ENCODE measurements around the gene AFF1. TPM values are rescaled to one million over a fixed set of nuclear protein-coding genes. Genes with fewer than 3 reads are reported as not detected.

The AFF1 gene
- total and polyA plus RNA-seq, 2 of the 4 experiments (the other 2 are of a cell fraction): 7.0 to 9.6 TPM

DNA sequence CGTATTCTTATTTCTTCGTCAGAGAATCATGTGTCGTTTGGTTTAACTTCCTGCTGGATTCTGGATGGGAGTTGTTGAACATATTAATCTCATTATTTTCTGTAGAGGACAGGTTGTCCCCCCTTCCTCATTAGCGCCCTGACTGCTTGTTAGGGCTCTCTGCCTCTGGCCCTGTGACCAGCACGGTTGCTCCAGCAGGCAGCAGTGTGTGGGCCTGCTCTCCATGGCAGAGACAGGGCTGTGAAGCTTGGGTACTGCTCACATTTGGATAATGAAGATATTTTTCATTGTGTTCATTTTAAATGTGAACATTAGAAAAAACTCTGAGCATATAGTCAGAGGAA lies 182.9 kb downstream of the AFF1 start:
- ATAC-seq (ENCODE audit: low read depth) (no peak), DNase-seq (no peak)
- Histone ChIP-seq H3K27me3 (ENCODE audit: control insufficient read depth, insufficient read depth, low read length) (no peaks in the 10 kb centered on the region), H3K9me1 (ENCODE audit: insufficient read depth, low read length) (peaks cover 18% of the 10 kb centered on the region), H4K5ac (ENCODE audit: low read depth, low read length) (peak overlapping the region; percentile 62; the same call in 1 of the 2 replicates), H3K79me1 (ENCODE audit: low read depth in 1 of 2, low read length in 2 of 2) (peaks cover 39 to 47% of the 10 kb centered on the region in 2 experiments), H3K36me3 (ENCODE audit: control insufficient read depth, insufficient read depth, low read length) (peaks cover 19% of the 10 kb centered on the region), H2BK120ac (ENCODE audit: low read depth, low read length) (no peak overlapping the region), H4K91ac (ENCODE audit: insufficient read depth, low read depth, low read length) (no peak overlapping the region), H2AK9ac (replicated peaks; ENCODE audit: low read depth, low read length, poor library complexity) (no peak overlapping the region), H4K8ac (ENCODE audit: low read depth in 2 of 2, low read length in 2 of 2) (no peak overlapping the region), H2BK15ac (ENCODE audit: low read depth, low read length) (no peak overlapping the region), H2AK5ac (ENCODE audit: low read depth, low read length) (no peak overlapping the region), H3K14ac (replicated peaks; ENCODE audit: low read depth, low read length) (no peak overlapping the region), H4K20me1 (ENCODE audit: insufficient read depth, low read length) (no peaks in the 10 kb centered on the region), H2BK5ac (ENCODE audit: low read depth, low read length, poor library complexity, severe bottlenecking) (peak overlapping the region; percentile 25), H3K27ac (ENCODE audit: insufficient read depth, low read length) (peak overlapping the region; percentile 67; the same call in 1 of the 2 replicates), H3K4me3 (ENCODE audit: insufficient read depth, low read depth, low read length) (no peak overlapping the region), H3K4ac (ENCODE audit: low read depth, low read length) (no peak overlapping the region), H3K9ac (ENCODE audit: low read depth, low read length) (no peak overlapping the region), H3K18ac (ENCODE audit: low read depth, low read length) (no peak overlapping the region), H3K56ac (ENCODE audit: extremely low read depth, insufficient read depth, low read length) (no peak overlapping the region), H3K23ac (ENCODE audit: low read depth, low read length) (no peak overlapping the region), H3K4me1 (ENCODE audit: control insufficient read depth, insufficient read depth, low read length) (peaks cover 28% of the 10 kb centered on the region), H3K9me3 (ENCODE audit: control insufficient read depth, insufficient read depth, low read length) (no peaks in the 10 kb centered on the region), H2BK20ac (ENCODE audit: low read depth, low read length) (no peak overlapping the region), H3K4me2 (ENCODE audit: low read depth, low read length) (no peak overlapping the region), H2AFZ (replicated peaks; ENCODE audit: low read length, poor library complexity) (no peak overlapping the region)
- no CpG with 5 or more reads among the region's 5 CpGs for WGBS, 2 experiments (ENCODE audit: extremely low coverage in 2 of 2, insufficient read length in 1 of 2)
- dilution Hi-C loops (cut with HindIII; ENCODE audit: low sequenced_read_pairs, unreplicated experiment) (no loop called here), in situ Hi-C loops (cut with MboI; ENCODE audit: low sequenced_read_pairs) (loop anchor here (25.0 kb wide), 1 partner anchor 630 kb away; no protein-coding TSS in a partner anchor), intact Hi-C loops (cut with micrococcal nuclease) (loop anchor here (5.0 kb wide), 1 partner anchor 175 kb away; no protein-coding TSS in a partner anchor)
- POLR2A ChIA-PET (ENCODE audit: unreplicated experiment): no interaction called here
- TF ChIP-seq, protein P1, sequence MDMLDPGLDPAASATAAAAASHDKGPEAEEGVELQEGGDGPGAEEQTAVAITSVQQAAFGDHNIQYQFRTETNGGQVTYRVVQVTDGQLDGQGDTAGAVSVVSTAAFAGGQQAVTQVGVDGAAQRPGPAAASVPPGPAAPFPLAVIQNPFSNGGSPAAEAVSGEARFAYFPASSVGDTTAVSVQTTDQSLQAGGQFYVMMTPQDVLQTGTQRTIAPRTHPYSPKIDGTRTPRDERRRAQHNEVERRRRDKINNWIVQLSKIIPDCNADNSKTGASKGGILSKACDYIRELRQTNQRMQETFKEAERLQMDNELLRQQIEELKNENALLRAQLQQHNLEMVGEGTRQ (IDR thresholded peaks at IDR 0.05; ENCODE audit: low read depth, low read length): no peak
- TF ChIP-seq RAD21 (IDR thresholded peaks at IDR 0.05; ENCODE audit: low read length) (no peak), MAFK (IDR thresholded peaks at IDR 0.05; ENCODE audit: low read depth, low read length) (no peak), MAZ (IDR thresholded peaks at IDR 0.05; ENCODE audit: borderline replicate concordance, low read depth, low read length) (no peak), NFE2L2 (IDR thresholded peaks at IDR 0.05; ENCODE audit: low read depth, low read length) (no peak), POLR2A (IDR thresholded peaks at IDR 0.05; ENCODE audit: low read depth, low read length) (no peak), BHLHE40 (IDR thresholded peaks at IDR 0.05; ENCODE audit: low read depth, low read length) (no peak), SMC3 (IDR thresholded peaks at IDR 0.05; ENCODE audit: low read depth, low read length) (no peak), CHD1 (IDR thresholded peaks at IDR 0.05; ENCODE audit: low read depth, low read length) (no peak), CEBPB (IDR thresholded peaks at IDR 0.05; ENCODE audit: low read depth, low read length) (no peak)
- TF ChIP-seq, protein P2, sequence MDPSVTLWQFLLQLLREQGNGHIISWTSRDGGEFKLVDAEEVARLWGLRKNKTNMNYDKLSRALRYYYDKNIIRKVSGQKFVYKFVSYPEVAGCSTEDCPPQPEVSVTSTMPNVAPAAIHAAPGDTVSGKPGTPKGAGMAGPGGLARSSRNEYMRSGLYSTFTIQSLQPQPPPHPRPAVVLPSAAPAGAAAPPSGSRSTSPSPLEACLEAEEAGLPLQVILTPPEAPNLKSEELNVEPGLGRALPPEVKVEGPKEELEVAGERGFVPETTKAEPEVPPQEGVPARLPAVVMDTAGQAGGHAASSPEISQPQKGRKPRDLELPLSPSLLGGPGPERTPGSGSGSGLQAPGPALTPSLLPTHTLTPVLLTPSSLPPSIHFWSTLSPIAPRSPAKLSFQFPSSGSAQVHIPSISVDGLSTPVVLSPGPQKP (IDR thresholded peaks at IDR 0.05; ENCODE audit: borderline replicate concordance, low read depth, low read length): no peak
- TF ChIP-seq, protein P3, sequence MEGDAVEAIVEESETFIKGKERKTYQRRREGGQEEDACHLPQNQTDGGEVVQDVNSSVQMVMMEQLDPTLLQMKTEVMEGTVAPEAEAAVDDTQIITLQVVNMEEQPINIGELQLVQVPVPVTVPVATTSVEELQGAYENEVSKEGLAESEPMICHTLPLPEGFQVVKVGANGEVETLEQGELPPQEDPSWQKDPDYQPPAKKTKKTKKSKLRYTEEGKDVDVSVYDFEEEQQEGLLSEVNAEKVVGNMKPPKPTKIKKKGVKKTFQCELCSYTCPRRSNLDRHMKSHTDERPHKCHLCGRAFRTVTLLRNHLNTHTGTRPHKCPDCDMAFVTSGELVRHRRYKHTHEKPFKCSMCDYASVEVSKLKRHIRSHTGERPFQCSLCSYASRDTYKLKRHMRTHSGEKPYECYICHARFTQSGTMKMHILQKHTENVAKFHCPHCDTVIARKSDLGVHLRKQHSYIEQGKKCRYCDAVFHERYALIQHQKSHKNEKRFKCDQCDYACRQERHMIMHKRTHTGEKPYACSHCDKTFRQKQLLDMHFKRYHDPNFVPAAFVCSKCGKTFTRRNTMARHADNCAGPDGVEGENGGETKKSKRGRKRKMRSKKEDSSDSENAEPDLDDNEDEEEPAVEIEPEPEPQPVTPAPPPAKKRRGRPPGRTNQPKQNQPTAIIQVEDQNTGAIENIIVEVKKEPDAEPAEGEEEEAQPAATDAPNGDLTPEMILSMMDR (conservative IDR thresholded peaks at IDR 0.05; ENCODE audit: low read depth, low read length): no peak
- no TSS peak for BruUV-seq (replicated peaks)
- CTCF ChIA-PET: interaction anchor here (0.8 kb wide), 1 partner anchor 118 kb away, joined by 4 read pairs; no protein-coding TSS in a partner anchor

Measured in IMR-90 (cell line).